Common myeloid progenitor, CD34-positive (primary cell): ENCODE results near the gene KIAA0513.

Experiments used
- CTCF ChIA-PET: fragments of 350-600 bp; sonication (Branson Sonifier 250); formaldehyde crosslinking; loops from one replicate; lab custom pipeline; 2021; ENCODE audit warnings: antibody characterized with exemption; lab: Charles Lee
- POLR2A ChIA-PET: fragments of 350-600 bp; sonication (Branson Sonifier 250); formaldehyde crosslinking; loops from one replicate; lab custom pipeline; 2021; ENCODE audit warnings: antibody characterized with exemption; lab: Charles Lee
- DNase-seq, 3 donors: peaks; one replicate each; pipeline versions ENCODE4 v3.0.0 to v3.0.0-alpha.2; 2013
- H3K27ac ChIP-seq, 2 experiments: 1 replicate in 1 of 2; 2 replicates in 1 of 2; pipeline ENCODE4 v1.7.0; 2013; ENCODE audit warnings: inconsistent platforms in 2 of 2, low read length in 2 of 2, mild to moderate bottlenecking in 2 of 2, low read depth in 1 of 2, moderate library complexity in 1 of 2; ENCODE audit not compliant: severe bottlenecking in 2 of 2, insufficient read depth in 1 of 2, poor library complexity in 1 of 2
- H3K27me3 ChIP-seq, 5 experiments: replicated peaks in 2 of 5; 1 replicate in 3 of 5; 2 replicates in 2 of 5; pipeline versions ENCODE4 v1.6.1 to v1.7.0; 2013; ENCODE audit warnings: low read length in 4 of 5, mild to moderate bottlenecking in 2 of 5, moderate library complexity in 2 of 5, inconsistent platforms in 1 of 5; ENCODE audit not compliant: insufficient read depth in 5 of 5, control insufficient read depth in 4 of 5
- H3K36me3 ChIP-seq, 4 experiments: 1 replicate in 2 of 4; 2 replicates in 2 of 4; pipeline versions ENCODE4 v1.6.1 to v1.7.0; 2013; ENCODE audit warnings: low read length in 3 of 4, control low read depth in 1 of 4, mild to moderate bottlenecking in 1 of 4; ENCODE audit not compliant: control insufficient read depth in 4 of 4, insufficient read depth in 4 of 4
- H3K4me1 ChIP-seq, 4 experiments: 1 replicate in 3 of 4; 2 replicates in 1 of 4; pipeline versions ENCODE4 v1.6.1 to v1.7.1; 2013; ENCODE audit warnings: low read length in 3 of 4, mild to moderate bottlenecking in 3 of 4, control low read depth in 1 of 4, inconsistent platforms in 1 of 4, moderate library complexity in 1 of 4; ENCODE audit not compliant: control insufficient read depth in 4 of 4, insufficient read depth in 4 of 4; ENCODE audit errors: control extremely low read depth in 1 of 4
- H3K4me3 ChIP-seq, 7 experiments: 1 replicate in 4 of 7; 2 replicates in 3 of 7; pipeline versions ENCODE4 v1.5.1 to v1.7.0; 2013; ENCODE audit warnings: mild to moderate bottlenecking in 7 of 7, low read length in 6 of 7, moderate library complexity in 6 of 7, inconsistent platforms in 2 of 7, low read depth in 2 of 7, control low read depth in 1 of 7; ENCODE audit not compliant: insufficient read depth in 4 of 7, control insufficient read depth in 1 of 7; ENCODE audit errors: extremely low read depth in 1 of 7
- H3K9me3 ChIP-seq, 5 experiments: 1 replicate in 4 of 5; 2 replicates in 1 of 5; pipeline versions ENCODE4 v1.6.1 to v1.7.1; 2013; ENCODE audit warnings: low read length in 4 of 5, mild to moderate bottlenecking in 2 of 5, inconsistent platforms in 1 of 5, low read depth in 1 of 5, moderate library complexity in 1 of 5; ENCODE audit not compliant: control insufficient read depth in 4 of 5, insufficient read depth in 2 of 5; ENCODE audit errors: control extremely low read depth in 1 of 5
- WGBS: methylation state at CpG from one replicate; pipeline ENCODE4 v1.1.5; 2013; ENCODE audit not compliant: insufficient coverage; 5-methylcytosine and 5-hydroxymethylcytosine counted together

Gene KIAA0513

DNA sequence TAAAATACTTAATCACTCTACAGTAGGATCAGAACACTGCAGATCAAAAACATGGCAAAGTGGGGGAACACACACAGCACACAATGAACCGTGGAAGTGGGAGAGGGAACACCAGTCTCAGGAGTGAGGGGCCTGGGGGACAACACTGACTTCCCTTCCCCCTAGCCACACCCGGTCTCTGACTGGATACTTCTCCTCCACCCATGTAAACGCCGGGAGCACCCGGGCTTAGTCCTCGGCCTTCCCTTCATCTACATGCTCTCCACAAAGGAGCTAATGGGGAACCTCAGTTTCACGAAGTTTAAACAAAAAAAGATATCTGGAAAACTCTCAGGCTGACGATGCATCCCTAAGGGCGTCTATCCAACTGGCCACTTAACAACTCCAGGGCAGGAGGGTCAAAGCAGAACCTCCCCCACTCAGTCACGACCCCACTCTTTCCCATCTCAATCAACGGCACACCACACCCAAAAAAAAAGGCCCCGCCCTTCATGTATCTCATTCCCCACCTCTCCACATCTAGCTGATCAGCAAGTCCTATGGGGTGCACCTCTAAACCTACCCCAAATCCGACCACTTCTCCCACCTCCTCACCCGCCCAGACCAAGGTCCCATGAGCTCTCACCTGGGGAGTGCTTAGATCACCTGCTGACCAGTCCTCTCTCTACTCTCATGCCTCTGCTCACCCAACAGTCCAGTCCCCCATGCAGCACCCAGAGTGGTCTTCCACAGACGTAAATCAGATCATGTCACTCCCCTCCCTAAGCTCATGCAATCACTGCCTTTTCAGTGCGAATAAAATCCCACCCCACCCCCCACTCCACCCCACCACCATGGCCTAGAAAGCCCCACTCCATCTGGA, 23.6 kb upstream of the KIAA0513 start:
- Histone ChIP-seq H3K9me3 (no peaks in the 10 kb centered on the region), H3K4me1 (peaks cover 0 to 21% (median 11%) of the 10 kb centered on the region in 4 experiments), H3K4me3 (no peak overlapping the region), H3K36me3 (peaks cover 0 to 21% (median 5%) of the 10 kb centered on the region in 4 experiments), H3K27me3 (no peaks in the 10 kb centered on the region), H3K27ac (no peak overlapping the region)
- DNase-seq, result no peak
- POLR2A ChIA-PET, result no interaction called here
- CTCF ChIA-PET, result interaction anchor here (1.1 to 1.7 kb wide), 2 partner anchors 13 to 83 kb away, joined by 3 to 7 read pairs; no protein-coding TSS in a partner anchor
- 95% methylated on average over 13 of the region's 16 CpGs for WGBS

DNA sequence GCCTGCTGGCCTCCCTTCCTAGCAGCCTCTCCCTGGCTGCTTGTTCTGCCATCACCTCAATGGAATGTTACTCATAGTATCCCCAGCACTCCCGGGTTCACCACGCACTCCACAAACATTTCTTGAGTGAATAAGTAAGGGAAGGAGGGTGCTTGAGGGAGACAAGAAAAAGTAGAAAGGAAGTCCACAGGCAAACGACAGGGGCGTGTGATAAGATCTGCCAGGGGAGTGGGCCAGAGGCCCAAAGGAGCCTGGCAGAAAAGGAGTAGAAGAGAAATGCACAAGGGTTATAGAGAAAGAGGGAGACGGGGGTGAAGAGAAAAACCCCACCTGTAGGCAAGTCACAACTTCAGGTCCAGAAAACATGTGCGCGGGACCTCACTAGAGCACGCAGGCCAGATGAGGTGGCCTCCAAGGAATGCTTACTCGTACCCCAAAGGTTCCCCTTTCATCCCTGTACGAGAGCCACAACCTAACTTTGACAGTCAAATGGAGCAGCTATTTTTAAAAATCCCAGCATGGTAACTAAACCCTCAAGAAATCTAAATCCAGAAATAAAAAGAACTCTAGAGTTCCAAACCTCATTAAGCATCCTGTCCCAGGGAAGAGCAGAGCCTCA, 22.9 kb upstream of the KIAA0513 start:
- no peak overlapping the region for H3K4me3 ChIP-seq
- ChIA-PET CTCF (interaction anchor here (1.0 to 2.4 kb wide), 5 partner anchors 10 to 251 kb away, joined by 3 to 8 read pairs (median 7); no protein-coding TSS in a partner anchor), POLR2A (no interaction called here)
- H3K36me3 ChIP-seq, result peaks cover 0 to 21% (median 4%) of the 10 kb centered on the region in 4 experiments
- H3K27ac ChIP-seq, result no peak overlapping the region
- WGBS, result 58% methylated on average over 7 of the region's 10 CpGs
- no peaks in the 10 kb centered on the region for H3K9me3 ChIP-seq
- H3K27me3 ChIP-seq, result no peaks in the 10 kb centered on the region
- H3K4me1 ChIP-seq, result peaks cover 0 to 21% (median 11%) of the 10 kb centered on the region in 4 experiments
- DNase-seq, result no peak

DNA sequence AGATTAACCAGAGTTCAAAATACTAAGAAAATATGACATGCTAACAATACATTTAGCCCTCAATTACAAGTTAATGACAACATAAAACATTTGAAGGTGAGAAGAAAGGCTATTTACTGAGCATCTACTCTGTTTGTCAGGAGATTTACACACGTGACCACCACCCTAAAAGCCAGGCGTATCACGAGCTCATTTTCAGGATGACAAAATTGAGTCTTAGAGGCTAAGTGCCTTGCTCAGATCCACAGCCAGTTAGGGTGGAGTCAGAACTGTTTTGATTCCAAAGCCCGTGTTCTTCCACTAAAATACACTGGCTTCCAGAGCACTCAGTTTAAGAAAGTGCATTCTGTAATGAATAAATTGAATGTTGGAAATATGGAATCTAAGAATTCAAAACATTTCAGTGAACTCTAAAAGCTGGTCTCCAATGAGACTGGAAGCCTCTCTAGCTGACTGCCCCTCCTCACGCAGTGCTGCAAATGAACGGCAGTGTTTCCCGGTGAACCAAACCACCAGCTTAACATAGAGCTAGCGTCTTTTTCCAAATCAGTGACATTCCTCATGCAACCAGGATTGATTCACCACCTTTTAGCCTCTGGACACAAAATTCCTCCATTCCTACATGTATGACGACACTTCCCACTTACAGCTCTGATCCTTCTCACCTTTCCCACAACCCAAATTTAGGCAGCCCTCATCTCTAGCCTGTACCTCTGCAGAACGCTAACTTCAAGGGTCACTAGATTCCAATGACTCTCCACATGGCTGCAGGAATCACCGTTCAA, 22.1 kb upstream of the KIAA0513 start:
- peaks cover 4 to 27% (median 18%) of the 10 kb centered on the region in 4 experiments for H3K4me1 ChIP-seq
- ChIA-PET CTCF (interaction anchor here (0.9 to 2.4 kb wide), 6 partner anchors 11 to 252 kb away, joined by 3 to 8 read pairs (median 6); no protein-coding TSS in a partner anchor), POLR2A (no interaction called here)
- no peak overlapping the region for H3K27ac ChIP-seq
- H3K36me3 ChIP-seq, result peaks cover 0 to 17% (median 4%) of the 10 kb centered on the region in 4 experiments
- DNase-seq, result no peak
- WGBS, result 93% methylated on average over 10 of the region's 11 CpGs
- H3K9me3 ChIP-seq, result no peaks in the 10 kb centered on the region
- no peak overlapping the region for H3K4me3 ChIP-seq
- H3K27me3 ChIP-seq, result no peaks in the 10 kb centered on the region

DNA sequence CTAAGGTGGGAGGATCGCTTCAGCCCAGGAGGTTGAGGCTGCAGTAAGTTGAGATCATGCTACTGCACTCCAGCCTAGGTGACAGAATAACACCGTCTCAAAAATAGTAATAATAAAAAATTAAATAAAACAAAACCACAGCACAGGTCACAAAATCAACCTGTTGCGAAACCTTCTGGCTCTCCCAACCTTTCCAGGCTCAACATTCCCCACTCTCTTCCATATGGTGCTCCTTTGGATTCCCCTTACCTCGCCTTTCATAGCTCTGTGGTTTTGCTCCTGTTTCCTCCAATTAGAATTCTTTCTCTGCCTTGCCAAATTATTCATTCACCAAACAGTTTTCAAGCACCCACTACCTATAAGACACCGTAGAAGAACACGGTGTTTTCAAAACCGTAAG, 21.0 kb upstream of the KIAA0513 start:
- 97% methylated on average over 3 of the region's 7 CpGs for WGBS
- Histone ChIP-seq H3K27me3 (no peaks in the 10 kb centered on the region), H3K4me3 (no peak overlapping the region), H3K9me3 (no peaks in the 10 kb centered on the region), H3K27ac (no peak overlapping the region), H3K36me3 (peaks cover 0 to 14% (median 4%) of the 10 kb centered on the region in 4 experiments), H3K4me1 (peaks cover 4 to 30% (median 21%) of the 10 kb centered on the region in 4 experiments)
- DNase-seq, result no peak
- POLR2A ChIA-PET, result interaction anchor here (0.7 kb wide), 1 partner anchor 11 kb away, joined by 5 read pairs; no protein-coding TSS in a partner anchor
- CTCF ChIA-PET, result interaction anchor here (1.3 to 2.4 kb wide), 2 partner anchors 80 to 253 kb away, joined by 6 to 8 read pairs; no protein-coding TSS in a partner anchor

DNA sequence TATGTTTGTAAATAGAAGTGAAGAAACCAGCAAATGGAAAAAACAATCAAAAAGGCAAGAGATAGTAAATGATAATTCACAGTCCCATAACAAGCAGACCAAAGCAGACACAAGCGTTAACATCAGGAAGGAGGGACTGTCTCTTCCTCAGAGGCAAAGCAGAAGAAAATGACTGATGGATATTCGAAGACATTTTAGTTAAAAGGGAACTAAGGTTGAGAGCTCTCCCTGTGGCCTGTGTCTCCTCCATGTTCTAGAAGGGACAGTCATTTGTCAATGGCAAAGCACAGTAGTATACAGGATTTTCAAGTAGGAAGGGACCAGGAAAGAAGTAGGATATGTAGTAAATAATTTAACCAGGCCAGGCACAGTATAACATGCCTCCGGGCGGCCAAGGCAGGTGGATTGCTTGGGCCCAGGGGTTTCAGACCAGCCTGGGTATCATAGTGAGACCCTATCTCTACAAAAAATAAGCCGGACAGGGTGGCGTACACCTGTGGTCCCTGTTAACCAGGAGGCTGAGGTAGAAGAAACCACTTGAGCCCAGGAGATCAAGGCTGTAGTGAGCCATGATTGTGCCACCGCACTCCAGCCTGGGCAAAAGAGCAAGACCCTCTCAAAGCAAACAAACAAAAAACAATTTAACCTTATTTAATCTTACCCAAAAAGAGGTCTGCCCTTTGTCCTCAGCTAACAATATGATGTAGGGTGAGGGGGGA, 19.9 kb upstream of the KIAA0513 start:
- no peak overlapping the region for H3K4me3 ChIP-seq
- H3K4me1 ChIP-seq, result peaks cover 4 to 28% (median 24%) of the 10 kb centered on the region in 4 experiments
- 100% methylated on average over 6 of the region's 7 CpGs for WGBS
- H3K27ac ChIP-seq, result no peak overlapping the region
- ChIA-PET POLR2A (no interaction called here), CTCF (interaction anchor here (0.7 to 1.4 kb wide), 2 partner anchors 9 to 10 kb away, joined by 3 read pairs; no protein-coding TSS in a partner anchor)
- no peaks in the 10 kb centered on the region for H3K9me3 ChIP-seq
- no peaks in the 10 kb centered on the region for H3K27me3 ChIP-seq
- H3K36me3 ChIP-seq, result peaks cover 0 to 8% (median 3%) of the 10 kb centered on the region in 4 experiments
- no peak for DNase-seq

DNA sequence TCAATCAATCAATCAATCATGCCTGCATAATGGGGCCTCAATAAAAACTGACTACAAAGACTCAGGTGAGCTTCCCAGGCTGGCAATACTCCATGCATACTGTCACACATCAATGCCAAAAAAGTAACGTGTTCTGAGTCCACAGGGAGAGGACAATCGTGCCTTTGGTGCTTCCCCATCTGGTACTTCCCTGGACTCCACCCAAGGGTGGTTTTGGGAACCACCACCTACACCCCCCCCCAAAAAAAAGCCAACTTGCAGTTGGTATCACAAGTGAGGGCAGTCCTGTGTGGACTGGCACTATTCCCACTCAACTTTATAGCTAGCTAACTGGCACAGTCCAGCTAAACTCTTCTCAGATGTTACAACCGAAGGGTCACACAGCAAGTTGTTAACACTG, 19.3 kb upstream of the KIAA0513 start:
- CTCF ChIA-PET, result interaction anchor here (0.7 to 1.4 kb wide), 2 partner anchors 9 to 11 kb away, joined by 3 read pairs; no protein-coding TSS in a partner anchor
- H3K27ac ChIP-seq, result no peak overlapping the region

More for the DNA sequence above, 19.3 kb upstream of the KIAA0513 start:
- POLR2A ChIA-PET, result no interaction called here
- no peaks in the 10 kb centered on the region for H3K27me3 ChIP-seq
- H3K36me3 ChIP-seq, result peaks cover 0 to 6% (median 2%) of the 10 kb centered on the region in 4 experiments
- no peak for DNase-seq
- peaks cover 4 to 23% (median 21%) of the 10 kb centered on the region in 4 experiments for H3K4me1 ChIP-seq
- WGBS, result 83% methylated on average over 2 of the region's 3 CpGs
- H3K9me3 ChIP-seq, result no peaks in the 10 kb centered on the region
- no peak overlapping the region for H3K4me3 ChIP-seq
